Transverse colon (tissue), 3 donors: ENCODE measurements around the gene CCNB1IP1.

ENCODE experiments used
- EP300 ChIP-seq: sonication (generic); formaldehyde crosslinking; IDR thresholded peaks from one replicate; pipeline ENCODE4 v1.6.1; 2017; ENCODE audit warnings: antibody characterized with exemption, low read depth
- TF ChIP-seq, protein P1 (sequence below), 5 experiments: fragments of 200-600 bp in 3 of 5; fragments of 450-650 bp in 2 of 5; sonication (generic) in 3 of 5; IDR thresholded peaks; 1 replicate in 2 of 5; 2 replicates in 3 of 5; pipeline ENCODE4 v1.5.1; 2016 to 2017; ENCODE audit warnings: antibody characterized with exemption in 5 of 5, inconsistent platforms in 3 of 5, mild to moderate bottlenecking in 2 of 5, moderate library complexity in 1 of 5

- TF ChIP-seq, protein P1, sequence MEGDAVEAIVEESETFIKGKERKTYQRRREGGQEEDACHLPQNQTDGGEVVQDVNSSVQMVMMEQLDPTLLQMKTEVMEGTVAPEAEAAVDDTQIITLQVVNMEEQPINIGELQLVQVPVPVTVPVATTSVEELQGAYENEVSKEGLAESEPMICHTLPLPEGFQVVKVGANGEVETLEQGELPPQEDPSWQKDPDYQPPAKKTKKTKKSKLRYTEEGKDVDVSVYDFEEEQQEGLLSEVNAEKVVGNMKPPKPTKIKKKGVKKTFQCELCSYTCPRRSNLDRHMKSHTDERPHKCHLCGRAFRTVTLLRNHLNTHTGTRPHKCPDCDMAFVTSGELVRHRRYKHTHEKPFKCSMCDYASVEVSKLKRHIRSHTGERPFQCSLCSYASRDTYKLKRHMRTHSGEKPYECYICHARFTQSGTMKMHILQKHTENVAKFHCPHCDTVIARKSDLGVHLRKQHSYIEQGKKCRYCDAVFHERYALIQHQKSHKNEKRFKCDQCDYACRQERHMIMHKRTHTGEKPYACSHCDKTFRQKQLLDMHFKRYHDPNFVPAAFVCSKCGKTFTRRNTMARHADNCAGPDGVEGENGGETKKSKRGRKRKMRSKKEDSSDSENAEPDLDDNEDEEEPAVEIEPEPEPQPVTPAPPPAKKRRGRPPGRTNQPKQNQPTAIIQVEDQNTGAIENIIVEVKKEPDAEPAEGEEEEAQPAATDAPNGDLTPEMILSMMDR (IDR thresholded peaks at IDR 0.05), result peak; percentile 77 to 93 (median 88)
- TF ChIP-seq EP300, result no peak
These were observed 27.6 kb downstream of the CCNB1IP1 start, which contains the start of gene TTC5 for GRCh38 chr14:20305265-20306078.
